Body of pancreas (tissue), 4 donors: ENCODE data around the gene SPATA31E1.

Experiments used
- CTCF ChIP-seq, 7 experiments: fragments of 450-650 bp in 4 of 7; fragments of 200-600 bp in 3 of 7; sonication (generic) in 3 of 7; IDR thresholded peaks; one replicate each; pipeline ENCODE4 v1.5.1; 2016 to 2019; ENCODE audit warnings: antibody characterized with exemption in 7 of 7
- POLR2A ChIP-seq, 3 donors: fragments of 450-650 bp; IDR thresholded peaks; one replicate each; pipeline ENCODE4 v1.6.1; 2016; ENCODE audit warnings: antibody characterized with exemption in 3 of 3, mild to moderate bottlenecking in 2 of 3

GRCh38 chr9:87892956-87893355 lies 10.3 kb downstream of the SPATA31E1 start:
- no peak for TF ChIP-seq POLR2A (IDR thresholded peaks at IDR 0.05)
- no peak for TF ChIP-seq CTCF (IDR thresholded peaks at IDR 0.05)
